22Rv1 (cell line): Measurements from ENCODE around the gene UBE2D4.

Experiments used
- H3K27ac ChIP-seq: fragments of 450-650 bp; 2 replicates; pipeline ENCODE4 v1.5.1; 2017
- ZFX ChIP-seq: fragments of 450-650 bp; IDR thresholded peaks from 2 replicates; pipeline ENCODE4 v1.6.1; 2017; ENCODE audit warnings: antibody characterized with exemption, borderline replicate concordance
- TF ChIP-seq, protein P1 (sequence below): fragments of 450-650 bp; IDR thresholded peaks from 2 replicates; pipeline ENCODE4 v1.5.1; 2017; ENCODE audit warnings: mild to moderate bottlenecking

The UBE2D4 gene

DNA sequence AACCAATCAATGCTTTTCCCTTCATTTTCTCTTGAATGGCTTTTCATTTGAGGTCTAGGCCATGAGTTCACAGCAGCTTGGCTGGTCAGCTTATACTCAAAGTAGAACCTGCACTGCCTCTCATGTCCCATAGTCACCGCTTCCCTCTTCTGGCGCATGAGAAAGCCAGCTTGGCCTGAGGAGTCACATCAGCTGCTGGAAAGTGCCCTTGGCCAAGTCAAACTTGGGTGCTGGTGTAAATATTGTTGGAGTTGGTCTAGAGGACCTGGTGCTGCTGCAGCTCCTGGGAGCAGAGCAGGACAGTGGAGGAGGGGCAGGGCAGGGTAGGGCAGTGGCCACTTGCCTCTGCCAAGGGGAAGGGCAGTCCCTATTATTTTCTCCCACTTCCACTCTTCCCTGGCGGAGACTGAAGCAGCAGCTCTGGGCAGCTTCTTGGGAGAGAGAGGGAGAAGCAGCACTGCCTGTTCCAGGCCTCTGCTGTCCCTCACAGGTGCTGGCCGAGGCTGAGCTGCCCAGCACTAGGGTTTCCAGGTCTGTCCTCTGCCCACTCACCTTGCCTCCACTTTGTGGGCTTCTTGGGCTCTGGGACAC, 12.8 kb downstream of the UBE2D4 start:
- TF ChIP-seq, protein P1, sequence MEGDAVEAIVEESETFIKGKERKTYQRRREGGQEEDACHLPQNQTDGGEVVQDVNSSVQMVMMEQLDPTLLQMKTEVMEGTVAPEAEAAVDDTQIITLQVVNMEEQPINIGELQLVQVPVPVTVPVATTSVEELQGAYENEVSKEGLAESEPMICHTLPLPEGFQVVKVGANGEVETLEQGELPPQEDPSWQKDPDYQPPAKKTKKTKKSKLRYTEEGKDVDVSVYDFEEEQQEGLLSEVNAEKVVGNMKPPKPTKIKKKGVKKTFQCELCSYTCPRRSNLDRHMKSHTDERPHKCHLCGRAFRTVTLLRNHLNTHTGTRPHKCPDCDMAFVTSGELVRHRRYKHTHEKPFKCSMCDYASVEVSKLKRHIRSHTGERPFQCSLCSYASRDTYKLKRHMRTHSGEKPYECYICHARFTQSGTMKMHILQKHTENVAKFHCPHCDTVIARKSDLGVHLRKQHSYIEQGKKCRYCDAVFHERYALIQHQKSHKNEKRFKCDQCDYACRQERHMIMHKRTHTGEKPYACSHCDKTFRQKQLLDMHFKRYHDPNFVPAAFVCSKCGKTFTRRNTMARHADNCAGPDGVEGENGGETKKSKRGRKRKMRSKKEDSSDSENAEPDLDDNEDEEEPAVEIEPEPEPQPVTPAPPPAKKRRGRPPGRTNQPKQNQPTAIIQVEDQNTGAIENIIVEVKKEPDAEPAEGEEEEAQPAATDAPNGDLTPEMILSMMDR: no peak
- no peak for TF ChIP-seq ZFX
- H3K27ac ChIP-seq: no peak overlapping the region

DNA sequence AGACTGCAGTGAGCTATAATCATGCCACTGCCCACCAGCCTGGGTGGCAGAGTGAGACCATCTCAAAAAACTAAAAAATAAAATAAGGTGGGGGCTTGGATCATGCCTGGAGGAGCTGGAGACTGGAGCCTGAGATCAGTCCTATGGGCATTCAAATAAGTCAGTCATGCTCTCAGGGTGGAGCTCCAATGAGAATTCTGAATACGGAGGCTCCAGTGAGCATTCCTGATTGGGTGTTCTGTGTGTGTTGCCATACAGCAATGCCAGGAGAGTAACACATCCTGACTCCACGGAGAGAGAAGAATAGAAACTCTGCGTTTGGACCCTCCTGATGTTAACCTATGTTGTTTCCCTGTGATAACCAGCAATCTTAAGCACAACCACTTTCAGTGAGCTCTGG, 16.0 kb downstream of the UBE2D4 start:
- H3K27ac ChIP-seq: no peak overlapping the region
- no peak for TF ChIP-seq ZFX
- TF ChIP-seq, protein P1: no peak

DNA sequence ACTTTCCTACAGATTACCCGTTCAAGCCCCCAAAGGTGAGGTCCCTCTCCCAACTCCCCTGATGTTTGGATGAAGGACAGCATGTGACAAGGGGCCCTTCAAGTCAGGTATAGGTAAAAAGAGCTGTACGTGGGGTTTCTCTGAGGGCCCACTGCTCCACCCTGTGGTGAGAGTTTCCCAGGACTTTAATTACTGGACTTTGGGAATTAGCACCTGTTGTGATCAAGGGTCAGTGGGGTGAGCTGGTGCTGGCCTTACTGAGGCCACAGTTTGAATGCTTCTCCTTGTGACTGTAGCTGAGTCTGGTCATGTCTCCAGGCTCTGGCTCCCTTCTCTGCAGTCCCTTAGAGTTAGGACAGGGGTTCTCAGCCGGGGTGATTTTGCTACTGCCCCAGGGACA, 16.8 kb downstream of the UBE2D4 start:
- TF ChIP-seq ZFX: no peak
- TF ChIP-seq, protein P1: peak; percentile 68
- H3K27ac ChIP-seq: peak overlapping the region; percentile 33

DNA sequence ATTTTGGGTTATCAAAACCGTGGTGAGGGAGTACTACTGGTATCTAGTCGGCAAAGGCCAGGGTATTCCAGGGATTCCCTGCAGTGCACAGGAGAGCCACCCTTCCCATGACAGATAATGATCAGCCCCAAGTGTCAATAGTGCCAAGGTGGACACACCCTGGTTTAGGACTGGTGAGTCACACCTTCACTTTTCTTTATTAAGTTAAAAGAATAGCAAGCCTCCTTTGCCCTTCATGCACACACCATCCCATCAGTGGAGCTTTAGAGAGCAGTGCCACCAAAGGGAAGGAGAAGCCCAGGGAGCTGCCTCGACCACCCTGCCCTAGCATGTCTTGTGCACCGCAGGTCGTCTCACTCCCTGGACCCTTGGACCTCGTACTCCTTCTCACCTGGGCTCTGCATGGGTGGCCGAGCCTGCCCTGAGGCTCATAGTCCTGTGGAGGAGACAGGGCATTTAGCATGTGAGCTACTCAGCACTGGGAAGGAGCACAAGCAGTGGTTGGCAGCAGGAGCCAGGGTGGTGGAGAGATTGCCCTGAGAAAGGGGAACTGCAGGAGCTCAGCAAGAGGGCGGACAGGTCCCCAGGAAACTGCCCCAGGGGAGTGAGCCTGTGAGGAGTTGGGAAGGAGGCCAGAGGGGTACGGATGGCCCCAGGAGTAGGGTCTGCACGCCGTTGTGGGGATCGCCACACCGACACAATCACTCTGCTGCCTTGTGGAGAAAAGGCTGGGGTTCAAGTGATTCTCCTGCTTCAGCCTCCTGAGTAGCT, 17.4 kb downstream of the UBE2D4 start:
- peak overlapping the region; percentile 33 for H3K27ac ChIP-seq
- TF ChIP-seq, protein P1: no peak
- no peak for TF ChIP-seq ZFX

DNA sequence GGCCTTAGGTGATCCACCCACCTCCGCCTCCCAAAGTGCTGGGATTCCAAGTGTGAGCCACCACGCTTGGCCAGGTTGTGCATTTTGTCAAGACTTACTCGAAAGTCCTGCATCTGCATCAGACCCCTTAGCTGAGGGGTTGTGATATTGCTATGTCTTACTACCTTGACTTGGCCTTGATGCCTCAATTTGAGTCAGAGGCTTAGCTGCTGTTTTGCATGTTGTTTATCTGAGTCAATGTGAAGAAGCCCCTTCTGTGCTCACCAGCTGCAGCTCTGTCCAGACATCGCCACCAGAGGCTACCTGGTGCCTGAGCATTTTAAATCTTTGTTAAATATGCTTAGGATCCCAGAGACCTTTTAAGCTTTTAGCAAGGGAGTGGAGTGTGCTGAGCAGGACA, 18.1 kb downstream of the UBE2D4 start:
- TF ChIP-seq, protein P1: no peak
- no peak for TF ChIP-seq ZFX
- H3K27ac ChIP-seq: no peak overlapping the region

DNA sequence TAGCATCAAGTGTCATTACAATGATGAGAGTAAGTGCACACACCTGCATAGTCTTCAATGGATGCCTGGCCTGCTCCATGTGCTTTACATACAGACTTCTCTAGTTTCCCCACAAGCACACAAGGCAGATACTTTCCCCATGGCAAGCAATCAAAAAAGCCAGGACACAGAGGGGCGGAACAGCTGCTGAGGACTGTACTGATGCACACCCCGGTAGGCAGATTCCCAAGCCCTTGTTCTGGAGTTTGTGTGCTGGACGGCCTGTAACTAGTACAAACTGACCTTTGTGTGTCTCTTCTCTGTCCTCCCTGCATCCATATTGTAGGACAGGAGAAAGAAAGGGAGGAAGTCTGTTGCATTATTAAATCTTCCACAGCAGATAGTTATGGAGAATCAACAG, 25.8 kb downstream of the UBE2D4 start:
- TF ChIP-seq, protein P1: no peak
- no peak for TF ChIP-seq ZFX
- H3K27ac ChIP-seq: no peak overlapping the region

DNA sequence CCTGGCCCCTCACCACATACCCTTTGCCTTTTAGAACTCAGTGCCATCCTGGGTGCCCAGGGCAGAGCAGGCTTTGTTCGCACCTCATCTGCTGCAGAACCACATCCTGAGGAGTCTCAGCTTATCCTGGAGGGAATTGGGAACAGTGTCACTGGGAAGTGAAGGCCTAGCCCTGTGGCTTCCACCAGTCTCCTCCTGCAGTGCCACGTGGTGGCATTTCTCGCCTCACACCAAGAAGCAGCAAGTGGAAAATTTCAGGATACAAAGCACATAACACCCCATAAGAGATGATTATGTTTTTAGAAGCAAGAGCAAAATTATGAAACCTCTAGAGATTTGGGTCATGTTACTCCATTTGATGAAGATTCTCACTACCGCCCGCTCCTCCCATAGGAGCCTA, 26.8 kb downstream of the UBE2D4 start:
- no peak overlapping the region for H3K27ac ChIP-seq
- TF ChIP-seq, protein P1: no peak
- TF ChIP-seq ZFX: no peak
